Smooth muscle cell (in vitro differentiated cells): ENCODE data around the gene GMDS. TPM values are rescaled to one million over a fixed set of nuclear protein-coding genes. Genes with fewer than 3 reads are reported as not detected.

Experiments used
- DNase-seq: peaks from one replicate; lab custom pipeline; 2025; ENCODE audit not compliant: unreplicated experiment; lab: John Stamatoyannopoulos, UW
- H2AFZ ChIP-seq: fragments of 200-600 bp; sonication (generic); 2 replicates; pipeline ENCODE4 v1.6.0; 2016; ENCODE audit warnings: antibody characterized with exemption, low read depth, mild to moderate bottlenecking
- H3F3A ChIP-seq: fragments of 200-600 bp; sonication (generic); 2 replicates; pipeline ENCODE4 v1.6.0; 2017; ENCODE audit warnings: antibody characterized with exemption, low read depth
- H3K27ac ChIP-seq: fragments of 200-600 bp; sonication (generic); 2 replicates; pipeline ENCODE4 v1.5.1; 2016; ENCODE audit warnings: low read depth, mild to moderate bottlenecking
- H3K27me3 ChIP-seq: fragments of 200-600 bp; sonication (generic); 2 replicates; pipeline ENCODE4 v1.6.1; 2016; ENCODE audit warnings: low read depth, mild to moderate bottlenecking
- H3K36me3 ChIP-seq: fragments of 200-600 bp; sonication (generic); 2 replicates; pipeline ENCODE4 v1.5.1; 2016; ENCODE audit warnings: low read depth
- H3K4me1 ChIP-seq: fragments of 200-600 bp; sonication (generic); 2 replicates; pipeline ENCODE4 v1.5.1; 2016; ENCODE audit warnings: low read depth
- H3K4me2 ChIP-seq: fragments of 200-600 bp; sonication (generic); 2 replicates; pipeline ENCODE4 v1.6.0; 2016; ENCODE audit warnings: mild to moderate bottlenecking
- H3K4me3 ChIP-seq: fragments of 200-600 bp; sonication (generic); 2 replicates; pipeline ENCODE4 v1.5.1; 2016; ENCODE audit warnings: mild to moderate bottlenecking
- H3K79me2 ChIP-seq: fragments of 200-600 bp; sonication (generic); 2 replicates; pipeline ENCODE4 v1.6.0; 2016; ENCODE audit warnings: low read depth, mild to moderate bottlenecking
- H3K9ac ChIP-seq: fragments of 200-600 bp; sonication (generic); 2 replicates; pipeline ENCODE4 v1.6.0; 2016; ENCODE audit warnings: low read depth
- H3K9me3 ChIP-seq: fragments of 200-600 bp; sonication (generic); replicated peaks from 2 replicates; pipeline ENCODE4 v1.5.1; 2016; ENCODE audit warnings: low read depth
- H4K20me1 ChIP-seq: fragments of 200-600 bp; sonication (generic); 2 replicates; pipeline ENCODE4 v1.6.0; 2016; ENCODE audit warnings: low read depth
- WGBS: methylation state at CpG from one replicate; pipeline ENCODE4 v1.1.7; 2016; ENCODE audit warnings: low lambda C conversion rate; 5-methylcytosine and 5-hydroxymethylcytosine counted together
- polyA plus RNA-seq: library from polyadenylated mRNA; unstranded; fragments of >200 nt; fragmentation: Nextera tagmentation; extraction: Ambion mirVana; gene quantifications from 2 replicates; pipeline ENCODE4 v1.2.1, GENCODE V29; 2016
- total RNA-seq: library from RNA; depleted of rRNA; stranded (reverse); fragments of >200 nt; gene quantifications from 2 replicates; pipeline ENCODE4 v1.2.3, GENCODE V29; 2014
- TF ChIP-seq, protein P1 (sequence below): fragments of 200-600 bp; sonication (generic); IDR thresholded peaks from 2 replicates; pipeline ENCODE4 v1.5.1; 2017; ENCODE audit warnings: borderline replicate concordance, mild to moderate bottlenecking, antibody characterized with exemption; ENCODE audit not compliant: insufficient read depth, poor library complexity, severe bottlenecking

GMDS gene
- total and polyA plus RNA-seq, 2 experiments from 2014 or later: 3.7 to 8.5 TPM

- Histone ChIP-seq H2AFZ (no peak overlapping the region), H3K27ac (no peak overlapping the region), H3K4me1 (peaks cover 12% of the 10 kb centered on the region), H3K4me2 (no peak overlapping the region), H3K4me3 (no peak overlapping the region), H4K20me1 (no peaks in the 10 kb centered on the region), H3F3A (peaks cover 7% of the 10 kb centered on the region), H3K9ac (no peak overlapping the region), H3K36me3 (no peaks in the 10 kb centered on the region), H3K79me2 (no peaks in the 10 kb centered on the region), H3K27me3 (no peaks in the 10 kb centered on the region), H3K9me3 (no peaks in the 10 kb centered on the region)
- DNase-seq: no peak
- TF ChIP-seq, protein P1, sequence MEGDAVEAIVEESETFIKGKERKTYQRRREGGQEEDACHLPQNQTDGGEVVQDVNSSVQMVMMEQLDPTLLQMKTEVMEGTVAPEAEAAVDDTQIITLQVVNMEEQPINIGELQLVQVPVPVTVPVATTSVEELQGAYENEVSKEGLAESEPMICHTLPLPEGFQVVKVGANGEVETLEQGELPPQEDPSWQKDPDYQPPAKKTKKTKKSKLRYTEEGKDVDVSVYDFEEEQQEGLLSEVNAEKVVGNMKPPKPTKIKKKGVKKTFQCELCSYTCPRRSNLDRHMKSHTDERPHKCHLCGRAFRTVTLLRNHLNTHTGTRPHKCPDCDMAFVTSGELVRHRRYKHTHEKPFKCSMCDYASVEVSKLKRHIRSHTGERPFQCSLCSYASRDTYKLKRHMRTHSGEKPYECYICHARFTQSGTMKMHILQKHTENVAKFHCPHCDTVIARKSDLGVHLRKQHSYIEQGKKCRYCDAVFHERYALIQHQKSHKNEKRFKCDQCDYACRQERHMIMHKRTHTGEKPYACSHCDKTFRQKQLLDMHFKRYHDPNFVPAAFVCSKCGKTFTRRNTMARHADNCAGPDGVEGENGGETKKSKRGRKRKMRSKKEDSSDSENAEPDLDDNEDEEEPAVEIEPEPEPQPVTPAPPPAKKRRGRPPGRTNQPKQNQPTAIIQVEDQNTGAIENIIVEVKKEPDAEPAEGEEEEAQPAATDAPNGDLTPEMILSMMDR: no peak
- 86% methylated on average over 9 of the region's 9 CpGs for WGBS
Observed at GRCh38 chr6:1915226-1915625, 330.2 kb downstream of the GMDS start.

GRCh38 chr6:1913577-1913976 is 331.8 kb downstream of the GMDS start:
- 91% methylated on average over 3 of the region's 3 CpGs for WGBS
- Histone ChIP-seq H3K4me2 (no peak overlapping the region), H3K36me3 (no peaks in the 10 kb centered on the region), H3K27ac (no peak overlapping the region), H2AFZ (no peak overlapping the region), H3K4me3 (no peak overlapping the region), H3K79me2 (no peaks in the 10 kb centered on the region), H3K9ac (no peak overlapping the region), H3K4me1 (peaks cover 8% of the 10 kb centered on the region), H3K9me3 (no peaks in the 10 kb centered on the region), H3F3A (peaks cover 7% of the 10 kb centered on the region), H4K20me1 (no peaks in the 10 kb centered on the region), H3K27me3 (no peaks in the 10 kb centered on the region)
- TF ChIP-seq, protein P1: no peak
- no peak for DNase-seq

- Histone ChIP-seq H3K79me2 (no peaks in the 10 kb centered on the region), H3K27ac (no peak overlapping the region), H2AFZ (no peak overlapping the region), H4K20me1 (no peaks in the 10 kb centered on the region), H3K9ac (no peak overlapping the region), H3K36me3 (no peaks in the 10 kb centered on the region), H3K4me2 (no peak overlapping the region), H3K9me3 (no peaks in the 10 kb centered on the region), H3K4me1 (peaks cover 8% of the 10 kb centered on the region), H3K27me3 (no peaks in the 10 kb centered on the region), H3K4me3 (no peak overlapping the region), H3F3A (peaks cover 7% of the 10 kb centered on the region)
- TF ChIP-seq, protein P1: no peak
- 100% methylated on average over 3 of the region's 3 CpGs for WGBS
- DNase-seq: no peak
Observed at GRCh38 chr6:1912731-1913130, 332.7 kb downstream of the GMDS start.

GRCh38 chr6:1911474-1911873 is 333.9 kb downstream of the GMDS start:
- TF ChIP-seq, protein P1: no peak
- no peaks in the 10 kb centered on the region for H3K9me3 ChIP-seq
- no peaks in the 10 kb centered on the region for H3F3A ChIP-seq
- DNase-seq: no peak
- H3K36me3 ChIP-seq: no peaks in the 10 kb centered on the region
- no peaks in the 10 kb centered on the region for H4K20me1 ChIP-seq
- peaks cover 3% of the 10 kb centered on the region for H3K27me3 ChIP-seq
- WGBS: 82% methylated on average over 4 of the region's 4 CpGs
- no peak overlapping the region for H3K9ac ChIP-seq
- no peak overlapping the region for H3K4me3 ChIP-seq
- no peaks in the 10 kb centered on the region for H3K79me2 ChIP-seq
- H3K4me1 ChIP-seq: no peaks in the 10 kb centered on the region
- H2AFZ ChIP-seq: no peak overlapping the region
- no peak overlapping the region for H3K27ac ChIP-seq
- no peak overlapping the region for H3K4me2 ChIP-seq
